GM19372 (cell line): ENCODE results near the gene DHX16.

Experiments used
- ATAC-seq: cut with Tn5 transposase; IDR thresholded peaks from one replicate; pipeline ENCODE4 v1.9.1; 2021; ENCODE audit warnings: mild to moderate bottlenecking, low read depth, moderate library complexity; ENCODE audit not compliant: unreplicated experiment

Gene DHX16

DNA sequence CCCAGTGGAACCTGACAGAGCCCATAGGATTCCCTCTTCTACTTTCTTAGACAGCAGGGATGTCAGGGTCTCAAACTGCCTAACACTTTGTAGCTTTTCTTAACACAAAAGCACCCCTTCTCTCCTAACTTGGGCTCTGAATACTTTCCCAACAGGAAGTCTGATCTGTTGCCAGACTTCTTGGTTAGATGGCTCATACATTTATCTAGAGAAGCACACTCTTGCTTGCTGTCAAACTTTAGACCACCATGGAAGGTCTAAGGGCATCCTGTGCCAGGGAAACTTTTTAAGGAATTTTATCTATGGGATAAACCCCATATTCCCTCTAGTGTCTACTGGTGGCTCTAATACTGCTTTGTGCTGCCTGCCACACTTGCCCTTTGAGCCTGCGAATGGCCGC lies 29.1 kb downstream of the DHX16 start:
- ATAC-seq = no peak

DNA sequence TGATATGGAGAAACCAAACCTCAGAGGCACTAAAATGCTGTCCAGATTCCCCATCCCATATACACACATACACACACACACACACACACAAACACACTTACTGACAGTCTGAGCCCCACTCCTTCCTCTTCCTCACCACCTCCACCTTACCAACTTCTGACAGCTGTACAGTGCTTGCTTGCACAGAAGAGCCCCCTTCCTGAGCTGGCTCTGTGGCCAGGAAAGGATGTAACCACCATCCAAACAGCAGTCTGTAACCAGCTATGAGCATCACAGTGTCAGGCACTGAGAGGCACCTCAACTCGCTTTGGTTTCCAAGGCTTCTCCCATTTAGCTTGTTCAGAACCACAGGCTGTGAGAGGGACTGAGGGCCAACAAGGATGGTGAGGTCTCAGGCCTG lies 31.8 kb downstream of the DHX16 start:
- ATAC-seq = no peak

DNA sequence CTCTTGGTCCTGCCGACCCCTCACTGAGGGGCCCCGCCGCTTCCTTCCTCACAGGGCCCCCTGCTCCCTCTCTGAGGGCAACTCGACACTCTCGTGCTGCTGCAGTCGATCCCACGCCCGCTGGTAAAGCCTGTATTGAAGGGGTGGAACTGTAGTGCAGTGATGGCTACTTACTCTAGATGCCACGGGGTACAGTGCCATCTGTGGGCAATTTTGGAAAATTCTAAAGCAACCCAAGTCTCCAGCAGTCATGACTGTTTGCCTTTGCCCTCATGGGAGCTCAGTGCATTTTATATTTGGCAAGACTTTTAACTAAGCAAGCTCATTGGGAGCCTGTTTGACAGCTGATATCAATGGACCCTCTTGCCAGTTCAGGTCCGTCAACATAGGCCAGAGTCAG lies 32.3 kb downstream of the DHX16 start:
- no peak for ATAC-seq

DNA sequence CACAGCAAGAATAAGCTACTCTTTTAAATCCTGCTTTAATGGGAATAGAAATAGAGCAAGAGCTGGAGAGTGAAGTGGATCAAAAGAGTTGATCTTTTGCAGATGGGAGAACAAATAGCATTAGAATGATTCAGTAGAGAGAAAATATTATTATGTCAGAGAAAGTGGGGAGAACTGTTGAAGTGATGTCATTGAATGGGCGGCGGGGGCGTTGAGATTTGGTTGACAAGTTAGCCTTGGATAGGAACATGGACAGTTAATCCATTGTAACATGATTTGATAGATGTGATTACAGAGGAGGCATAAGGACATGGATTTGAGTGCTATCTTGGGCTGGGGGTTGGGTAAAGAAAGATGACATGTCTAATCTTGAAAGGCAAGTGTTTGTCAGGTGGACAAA lies 37.0 kb downstream of the DHX16 start:
- no peak for ATAC-seq

DNA sequence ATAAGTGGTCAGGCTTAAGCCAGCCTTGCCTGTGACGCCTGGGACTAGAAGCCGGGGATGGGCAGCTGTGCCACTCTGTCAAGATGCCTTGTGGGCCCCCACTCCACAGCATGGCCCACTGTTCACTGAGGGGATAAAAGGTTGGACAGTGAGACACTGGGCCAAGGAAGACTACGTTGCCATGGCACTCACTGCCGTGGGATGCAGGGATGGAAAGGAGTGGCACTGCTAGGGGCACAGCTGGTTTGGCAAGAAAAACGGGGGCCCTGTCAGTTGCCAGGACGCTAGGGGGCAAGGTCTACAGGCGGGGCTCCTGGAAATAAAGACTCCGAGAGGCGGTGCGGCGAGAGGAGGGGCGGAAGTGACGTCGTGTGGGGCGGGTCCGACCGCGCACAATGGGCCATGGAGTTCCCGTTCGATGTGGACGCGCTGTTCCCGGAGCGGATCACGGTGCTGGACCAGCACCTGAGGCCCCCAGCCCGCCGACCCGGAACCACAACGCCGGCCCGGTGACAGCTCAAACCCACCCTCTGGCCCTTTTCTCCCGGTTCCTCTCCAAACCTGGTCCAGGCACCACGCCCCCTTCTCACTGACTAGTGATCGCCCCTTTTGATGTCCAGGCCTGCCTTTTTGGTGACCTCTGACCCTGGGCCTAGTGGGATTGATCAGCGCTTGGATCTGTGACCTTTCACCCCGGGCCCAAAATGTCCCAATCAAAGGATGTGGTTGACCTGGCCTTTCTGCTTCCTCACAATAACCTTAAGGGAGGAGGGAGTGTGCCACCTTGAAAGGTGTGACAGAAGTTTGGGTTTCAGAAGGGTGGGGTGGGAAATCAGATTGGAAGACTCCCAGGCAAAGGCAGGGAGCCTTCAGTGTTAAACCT lies 46.1 kb downstream of the DHX16 start, which contains the start of gene ATAT1:
Gene ATAT1, plus strand, starts transcription at position 391 of the 883 bp plus-strand sequence.
- no peak for ATAC-seq

DNA sequence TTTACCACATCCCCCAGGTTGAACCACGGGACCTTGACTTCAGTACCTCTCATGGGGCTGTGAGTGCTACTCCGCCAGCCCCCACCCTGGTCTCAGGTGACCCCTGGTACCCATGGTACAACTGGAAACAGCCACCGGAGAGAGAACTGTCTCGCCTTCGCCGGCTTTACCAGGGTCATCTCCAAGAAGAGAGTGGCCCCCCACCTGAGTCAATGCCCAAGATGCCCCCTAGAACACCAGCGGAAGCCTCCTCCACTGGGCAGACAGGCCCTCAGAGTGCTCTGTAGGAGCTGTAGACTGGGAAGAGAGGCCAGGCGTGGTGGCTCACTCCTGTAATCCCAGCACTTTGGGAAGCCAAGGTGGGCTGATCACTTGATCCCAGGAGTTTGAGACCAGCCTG lies 47.3 kb downstream of the DHX16 start:
- no peak for ATAC-seq

DNA sequence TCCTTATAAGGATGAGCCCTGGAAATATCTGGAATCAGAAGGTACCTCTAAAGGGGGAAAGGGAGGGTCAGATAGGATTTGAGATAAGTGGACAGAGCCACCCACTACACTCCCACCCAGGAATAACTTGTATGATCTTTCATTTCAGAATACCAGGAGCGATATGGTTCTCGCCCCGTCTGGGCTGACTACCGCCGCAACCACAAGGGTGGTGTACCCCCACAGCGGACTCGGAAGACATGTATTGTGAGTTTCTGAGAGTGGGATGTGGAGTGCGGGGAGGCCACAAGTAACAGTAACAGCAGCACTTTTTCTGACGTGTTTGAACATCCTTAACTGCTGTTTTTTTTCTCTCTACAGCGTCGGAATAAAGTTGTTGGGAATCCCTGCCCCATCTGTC lies 53.2 kb downstream of the DHX16 start:
- no peak for ATAC-seq

DNA sequence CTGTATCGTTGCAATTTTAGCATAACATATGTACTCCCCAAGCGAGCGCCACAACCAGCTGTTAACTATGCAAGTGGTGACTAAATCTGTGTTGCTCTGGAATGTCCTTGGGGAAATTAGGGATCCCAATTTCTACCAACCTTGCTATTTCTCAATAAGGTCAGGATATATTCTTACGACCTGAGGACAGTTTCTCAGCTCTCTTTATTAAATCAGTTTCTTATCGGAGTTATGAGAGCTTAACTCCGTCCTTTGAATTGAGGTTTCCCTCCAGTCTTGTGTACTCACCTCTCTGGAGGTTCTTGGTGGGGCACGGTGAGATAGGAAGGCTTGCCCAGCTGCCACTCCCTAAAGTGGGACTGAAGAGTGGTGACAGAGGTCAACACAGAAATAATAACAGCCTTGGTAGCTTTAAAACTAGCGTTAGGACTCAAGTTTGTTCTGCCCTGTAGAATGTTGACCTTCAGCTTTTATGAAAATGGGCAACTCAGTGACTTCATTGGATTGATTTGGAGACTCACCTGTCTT lies 54.5 kb downstream of the DHX16 start:
- no peak for ATAC-seq

DNA sequence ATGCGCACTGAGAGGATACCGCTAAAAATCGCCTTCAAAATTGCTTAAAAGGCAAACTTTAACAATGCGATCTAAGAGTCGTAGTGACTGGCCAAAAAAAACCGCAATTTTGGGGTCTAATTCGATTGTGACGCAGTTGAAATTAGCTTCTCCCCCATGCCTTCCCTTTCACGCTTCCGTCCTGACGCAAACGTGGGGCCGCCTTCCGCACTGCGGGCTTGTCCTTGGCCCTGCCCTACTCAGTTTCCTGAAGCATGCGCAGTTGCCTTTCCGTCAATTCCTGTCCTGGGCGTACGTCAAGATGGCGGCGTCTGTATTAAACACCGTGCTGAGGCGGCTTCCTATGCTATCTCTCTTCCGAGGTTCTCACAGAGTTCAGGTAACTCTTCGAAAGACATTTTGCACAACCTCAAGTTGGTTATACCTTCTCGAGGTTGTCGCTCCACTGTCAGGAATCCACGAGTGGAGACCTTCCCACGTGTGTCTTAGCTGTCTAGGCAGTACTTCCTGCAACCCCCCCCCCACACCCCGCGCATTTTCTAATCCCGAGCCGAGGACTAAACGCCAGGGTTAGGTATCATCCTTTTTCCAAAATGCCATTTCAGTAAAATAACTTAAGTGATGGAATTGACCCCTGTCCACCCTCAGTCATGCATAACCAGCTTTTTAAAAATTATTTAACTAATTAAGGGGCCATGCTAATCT lies 55.1 kb downstream of the DHX16 start, which contains the start of gene MRPS18B:
Gene MRPS18B, plus strand, starts transcription at position 276 of the 705 bp plus-strand sequence. Its CDS starts 26 bp downstream, at position 302.
- peak; percentile 72 for ATAC-seq

DNA sequence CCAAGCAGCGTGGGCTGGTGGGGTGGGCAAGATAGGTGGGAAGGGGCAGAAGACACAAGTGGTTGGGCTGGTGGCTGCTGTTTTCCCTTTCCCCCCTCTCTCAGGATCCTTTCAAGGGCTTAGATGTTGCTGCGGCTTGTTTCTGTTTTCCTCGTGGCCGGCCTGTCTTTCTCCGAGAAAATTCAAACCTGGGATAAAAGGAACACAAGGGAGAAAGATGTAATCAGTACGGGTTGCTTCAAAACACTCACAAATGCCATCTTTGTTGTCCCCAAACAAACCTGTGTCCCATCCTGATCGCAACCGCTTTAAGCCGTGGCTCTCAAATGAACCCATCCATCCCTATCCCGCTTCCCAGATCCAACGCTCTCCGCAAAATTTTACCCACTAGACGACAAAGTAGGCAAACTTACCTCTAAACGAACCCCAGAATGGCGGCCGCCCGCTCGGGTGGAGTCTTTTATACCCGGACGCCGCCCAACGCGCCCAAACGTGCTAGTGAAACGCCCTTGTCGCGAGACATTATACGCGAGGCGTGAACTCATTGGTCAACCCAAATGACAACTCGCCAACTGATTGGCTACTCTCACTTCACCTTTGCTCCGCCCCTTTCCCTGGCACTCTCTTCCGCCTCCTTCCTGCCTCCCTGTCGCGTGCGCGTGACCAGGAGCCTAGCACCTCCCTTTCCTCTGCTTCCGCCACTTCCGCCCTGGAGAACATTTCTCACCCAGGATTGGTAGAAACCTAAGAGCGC lies 55.8 kb downstream of the DHX16 start, which contains the start of gene PPP1R10:
Gene PPP1R10, minus strand, starts transcription at position 433 of the 754 bp plus-strand sequence. CDS start 7,299 bp downstream, outside the sequence.
- peak; percentile 78 for ATAC-seq

DNA sequence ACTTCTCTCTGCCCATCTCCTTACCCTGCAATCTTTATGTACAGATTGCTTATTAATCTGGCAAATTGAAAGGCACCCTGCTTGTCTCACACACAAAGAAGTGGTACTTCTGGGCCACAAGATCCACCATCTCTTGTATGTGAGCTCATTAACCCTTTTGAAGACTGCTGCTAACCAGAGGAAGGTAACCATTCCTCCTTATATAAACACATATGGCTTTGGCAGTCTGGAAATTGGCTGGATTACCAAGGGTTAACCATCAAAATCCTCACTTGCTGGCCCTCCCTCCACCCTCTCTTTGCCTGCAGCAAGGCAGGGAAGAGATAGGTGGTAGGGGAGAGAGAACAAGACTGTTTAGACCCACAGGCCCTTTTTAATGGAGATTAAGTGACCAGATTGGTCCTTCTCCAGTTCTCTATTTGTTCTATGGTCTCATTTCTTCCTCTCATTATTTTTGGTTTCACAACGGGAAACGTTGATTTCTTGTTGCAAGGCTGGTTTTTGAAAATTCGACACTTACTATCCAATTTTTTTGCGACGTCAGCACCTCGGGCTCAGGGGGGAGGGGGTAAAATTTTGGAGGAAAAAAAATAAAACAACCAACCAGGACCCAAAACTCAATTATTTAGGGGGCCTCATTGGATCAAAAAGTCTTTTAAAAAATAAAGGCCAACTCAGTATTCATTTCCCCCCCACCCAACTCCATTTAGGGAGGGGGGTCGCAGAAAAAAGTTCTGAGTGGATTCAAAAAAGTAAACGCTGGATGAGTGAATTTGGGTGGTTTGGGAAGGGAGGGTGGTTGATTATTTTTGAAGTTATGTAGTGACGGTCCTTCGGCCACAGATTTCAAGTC lies 56.6 kb downstream of the DHX16 start:
- ATAC-seq = no peak

DNA sequence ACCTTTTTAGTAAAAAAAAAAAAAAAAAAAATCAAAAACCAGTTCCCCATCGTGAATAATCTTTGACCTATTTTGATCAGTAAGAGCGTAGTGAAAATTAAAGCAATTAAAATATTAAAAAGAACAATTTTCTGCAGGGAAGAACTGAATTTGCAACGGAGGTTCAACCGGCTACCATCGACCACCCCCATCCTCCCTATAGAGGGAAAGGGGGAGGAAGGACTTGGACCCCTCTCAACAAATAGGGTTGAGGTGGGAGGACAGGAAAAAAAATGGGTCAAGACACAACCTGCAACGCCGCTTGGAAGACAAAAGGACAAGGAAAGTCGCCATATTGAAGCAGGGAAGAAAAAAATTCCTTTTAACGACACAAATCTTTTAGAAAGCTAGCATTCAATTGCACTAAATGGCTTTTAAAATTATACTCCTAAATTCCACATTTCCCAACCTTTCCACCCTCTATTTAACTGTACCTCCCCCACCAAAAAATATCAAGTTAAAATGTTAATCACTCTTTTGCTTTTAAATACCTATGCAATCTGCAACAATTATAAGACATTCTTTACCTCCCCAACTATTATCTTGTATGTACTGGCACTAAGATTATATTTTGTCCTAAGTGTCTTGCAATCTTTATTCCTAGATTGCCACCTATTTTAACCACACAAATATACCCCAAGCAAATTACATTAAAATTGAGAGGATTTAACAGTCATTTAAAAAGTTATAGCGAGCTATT lies 57.4 kb downstream of the DHX16 start:
- no peak for ATAC-seq

DNA sequence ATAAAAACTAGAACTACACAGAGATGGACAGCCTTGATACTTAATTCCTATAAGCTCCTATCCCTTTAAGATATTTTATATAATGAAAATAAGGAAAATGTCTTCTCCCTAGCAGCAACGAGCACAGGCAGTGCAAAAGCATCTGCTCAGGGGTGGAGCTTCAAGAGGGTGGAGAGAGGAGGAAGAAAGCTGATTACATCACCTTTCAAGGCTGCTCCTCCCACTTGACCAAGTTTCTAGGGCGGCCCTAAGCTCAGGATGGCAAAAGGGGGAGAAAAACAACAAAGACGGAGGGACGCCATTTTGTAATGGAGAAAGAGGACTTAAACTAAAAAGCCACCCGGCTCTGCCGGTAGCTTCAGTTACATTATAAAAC lies 58.0 kb downstream of the DHX16 start:
- peak; percentile 26 for ATAC-seq

DNA sequence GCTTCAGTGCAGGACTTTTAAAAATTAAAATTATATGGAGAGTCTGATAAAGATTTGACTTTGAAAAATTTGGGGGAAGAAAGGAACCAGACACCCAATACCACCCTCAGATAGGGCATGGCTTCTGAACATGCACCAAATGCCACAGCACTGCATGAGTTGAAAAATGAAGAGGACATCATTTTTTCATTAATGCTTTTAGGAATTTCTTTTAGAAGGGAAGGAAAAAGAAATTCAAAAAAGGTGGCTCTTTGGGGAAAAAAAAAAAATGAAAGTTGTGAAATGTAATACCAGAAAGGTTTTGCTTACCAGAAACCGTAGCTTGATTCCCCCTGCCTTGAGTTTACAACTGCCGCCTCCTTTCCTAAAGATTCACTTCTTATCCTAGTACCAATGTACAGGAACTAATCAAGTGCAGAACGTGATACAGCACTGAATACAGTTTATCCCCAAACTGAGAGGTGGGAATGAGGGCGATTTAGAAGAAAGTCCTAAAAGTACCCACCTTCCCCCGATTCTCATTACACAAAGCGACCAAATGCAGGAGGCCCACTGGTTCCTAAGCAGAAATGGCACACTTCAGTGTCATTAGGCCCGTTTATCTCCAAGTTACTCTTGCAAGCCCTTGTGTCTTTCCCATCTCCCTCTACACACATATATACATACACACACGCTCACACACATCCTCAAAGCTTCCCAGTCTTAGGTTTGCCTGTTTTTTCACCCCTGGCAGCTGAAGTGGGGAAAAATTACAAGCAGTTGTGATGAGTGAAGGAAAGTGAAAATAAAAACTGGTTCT lies 58.6 kb downstream of the DHX16 start:
- ATAC-seq = no peak

DNA sequence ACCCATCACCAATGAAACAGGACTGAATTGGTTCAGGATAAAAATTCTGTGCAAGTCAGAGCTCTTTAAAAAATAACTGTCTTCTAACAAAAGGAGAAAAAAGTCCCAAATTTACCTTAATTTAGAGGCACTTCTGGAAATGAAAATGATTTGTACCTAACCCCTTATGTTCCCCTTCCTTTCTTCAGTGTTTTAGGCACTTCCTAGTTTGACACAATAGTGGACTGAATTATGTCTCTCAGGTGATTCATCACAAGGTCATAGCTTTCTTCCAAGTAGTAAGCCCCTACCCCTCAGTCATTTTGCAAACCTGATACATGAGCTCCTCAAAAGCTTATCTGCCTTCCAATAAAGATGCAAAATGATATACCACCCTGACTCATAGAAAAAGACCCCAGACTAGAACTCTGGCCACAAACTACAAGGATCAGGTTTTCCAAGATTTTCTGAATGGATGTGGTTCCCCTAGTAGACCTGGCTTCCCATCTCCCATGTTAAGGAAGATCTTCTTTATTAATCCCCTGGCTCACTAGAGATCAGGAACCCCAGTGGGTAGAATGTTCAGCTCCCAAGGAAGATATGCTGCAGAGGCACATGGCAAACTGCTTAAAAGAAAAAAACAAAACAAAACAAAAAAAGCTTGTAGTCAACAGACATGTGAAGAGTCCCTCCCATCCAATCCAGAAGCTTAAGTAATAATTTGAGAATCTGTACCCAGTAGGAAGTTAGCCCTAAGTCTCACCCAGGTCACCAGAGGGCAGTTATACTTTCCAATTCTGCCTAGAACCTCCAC lies 59.4 kb downstream of the DHX16 start:
- no peak for ATAC-seq

DNA sequence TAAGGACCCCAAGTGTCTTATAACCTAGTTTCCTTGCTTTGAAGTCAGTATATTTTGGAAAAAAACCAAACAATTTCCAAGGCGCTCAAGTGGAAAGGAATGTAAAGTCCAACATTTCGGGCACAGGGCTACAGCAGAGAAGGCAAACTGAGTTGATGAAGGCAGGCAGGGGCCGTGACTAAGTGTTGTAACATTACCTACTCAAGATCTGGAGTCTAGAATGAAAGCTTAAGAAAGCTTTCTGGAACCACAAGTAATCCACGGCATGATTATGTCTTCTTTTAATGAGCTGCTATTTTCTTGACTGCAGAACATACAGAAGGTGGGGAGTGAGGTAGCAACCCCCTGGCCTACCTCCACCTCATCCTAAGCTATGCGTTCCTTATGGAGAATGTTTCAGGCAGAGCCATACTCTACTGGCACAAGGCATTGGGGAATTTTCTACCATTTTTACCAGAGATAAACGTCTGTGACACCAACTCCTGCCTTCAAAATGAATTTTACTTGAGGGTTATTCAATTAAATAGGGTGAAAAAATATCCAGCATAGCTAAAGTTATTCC lies 60.0 kb downstream of the DHX16 start:
- ATAC-seq = no peak

DNA sequence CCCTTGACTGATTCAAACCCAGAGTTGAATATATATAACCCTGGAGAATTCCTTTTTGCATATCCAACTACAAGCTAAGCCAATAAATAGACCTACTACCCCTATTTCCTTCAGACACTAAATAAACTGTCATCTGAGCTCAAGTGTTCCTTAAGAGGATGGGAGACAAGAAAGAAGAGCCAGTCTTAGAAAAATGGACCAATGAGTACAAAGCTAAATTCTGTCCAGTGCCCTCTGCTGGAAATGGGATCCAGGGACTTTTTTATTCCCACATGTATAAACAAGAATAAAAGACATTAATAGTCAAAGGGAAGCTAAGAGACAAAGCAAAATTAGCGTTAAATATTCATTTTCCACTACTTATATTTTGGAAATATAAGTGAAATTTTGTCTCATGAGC lies 60.6 kb downstream of the DHX16 start:
- ATAC-seq = no peak
